GM19025 (cell line): ENCODE data around the gene HEBP1.

Source experiments
- ATAC-seq: cut with Tn5 transposase; IDR thresholded peaks from one replicate; pipeline ENCODE4 v1.9.1; 2021; ENCODE audit warnings: mild to moderate bottlenecking, low read depth, moderate library complexity; ENCODE audit not compliant: unreplicated experiment

Gene HEBP1

DNA sequence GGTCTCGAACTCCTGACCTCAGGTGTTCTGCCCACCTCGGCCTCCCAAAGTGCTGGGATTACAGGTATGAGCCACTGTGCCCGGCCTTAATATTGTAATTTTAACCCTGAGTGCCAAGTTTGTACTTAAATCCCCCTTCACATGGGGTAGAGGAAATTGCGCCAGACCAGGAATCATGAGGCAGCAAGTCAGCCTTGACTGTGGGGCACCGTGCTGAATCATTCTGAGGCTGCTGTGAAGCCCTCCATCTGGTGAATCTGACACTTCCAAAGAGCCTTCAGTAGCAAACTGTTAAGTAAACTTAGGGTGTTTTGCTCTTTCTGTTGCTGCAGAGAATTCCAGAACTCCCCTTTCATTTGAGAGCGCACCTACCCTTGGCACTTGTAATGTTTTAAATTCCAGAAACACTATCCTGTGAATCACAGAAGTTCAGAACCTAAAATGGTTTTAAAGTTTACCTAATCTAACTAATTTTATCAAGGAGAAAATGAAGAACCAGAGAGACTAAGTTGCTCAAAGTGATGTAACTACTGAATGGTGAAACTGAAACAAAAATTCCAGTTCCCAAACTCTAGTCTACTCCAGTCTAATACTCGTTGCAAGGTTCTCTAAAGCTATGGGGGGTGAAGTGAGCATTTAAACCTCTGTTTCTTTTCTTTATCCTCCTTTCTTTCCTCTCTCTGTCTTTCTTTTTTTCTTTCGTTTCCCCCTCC, 7.5 kb downstream of the HEBP1 start:
- ATAC-seq: no peak

- ATAC-seq: no peak
Observed at GRCh38 chr12:12990700-12991468, 9.2 kb downstream of the HEBP1 start.

GRCh38 chr12:12987421-12987820, 12.6 kb downstream of the HEBP1 start:
- ATAC-seq: no peak

- ATAC-seq: no peak
Observed at GRCh38 chr12:12986775-12987331, 13.2 kb downstream of the HEBP1 start.

DNA sequence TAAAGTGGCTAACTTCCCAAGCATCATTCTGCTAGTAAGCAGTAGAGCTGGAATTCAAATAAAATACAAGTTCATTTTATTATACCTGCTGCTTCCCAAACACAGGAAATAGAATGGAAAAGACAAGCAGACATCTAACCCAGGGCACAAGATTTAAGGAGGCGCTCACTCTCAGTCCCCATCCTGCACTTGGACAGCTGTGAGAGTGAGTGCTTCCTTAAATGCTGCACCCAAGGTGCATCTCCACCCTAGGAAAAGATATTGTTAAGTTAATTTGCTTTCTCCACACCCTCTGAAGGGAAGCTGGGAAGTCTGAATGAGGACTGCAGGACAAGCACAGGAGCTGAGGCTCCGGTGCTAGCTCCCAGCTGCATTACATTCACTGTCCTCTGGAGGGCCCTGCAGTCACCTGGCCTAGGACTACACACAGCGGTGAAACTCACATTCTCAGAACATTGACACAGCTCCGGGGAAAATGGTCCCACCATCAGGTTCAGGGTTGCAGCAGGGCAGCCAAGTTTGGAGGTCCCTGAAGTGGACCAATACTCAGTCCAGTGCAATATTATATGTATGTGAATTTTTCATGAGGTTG, 14.2 kb downstream of the HEBP1 start:
- ATAC-seq: no peak

DNA sequence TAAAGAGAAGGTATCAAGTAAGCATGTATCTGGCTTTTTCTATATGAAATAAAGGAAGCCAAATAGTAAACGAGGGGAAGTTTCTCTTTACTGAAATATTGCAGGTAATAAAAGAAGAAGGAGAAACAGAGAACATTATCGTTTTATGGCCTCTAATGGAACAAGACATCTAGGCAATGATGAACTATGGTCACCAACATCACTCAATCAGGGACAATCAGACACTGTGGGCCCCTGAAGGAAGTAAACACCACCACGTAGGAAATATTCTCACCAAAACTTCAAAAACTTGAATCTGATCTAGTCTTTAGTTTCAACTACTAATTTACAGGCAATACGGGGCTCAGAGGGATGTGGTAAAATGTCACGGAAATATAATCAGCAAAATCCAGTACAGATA, 15.9 kb downstream of the HEBP1 start:
- ATAC-seq: no peak

GRCh38 chr12:12983420-12984035, 16.5 kb downstream of the HEBP1 start:
- no peak for ATAC-seq

DNA sequence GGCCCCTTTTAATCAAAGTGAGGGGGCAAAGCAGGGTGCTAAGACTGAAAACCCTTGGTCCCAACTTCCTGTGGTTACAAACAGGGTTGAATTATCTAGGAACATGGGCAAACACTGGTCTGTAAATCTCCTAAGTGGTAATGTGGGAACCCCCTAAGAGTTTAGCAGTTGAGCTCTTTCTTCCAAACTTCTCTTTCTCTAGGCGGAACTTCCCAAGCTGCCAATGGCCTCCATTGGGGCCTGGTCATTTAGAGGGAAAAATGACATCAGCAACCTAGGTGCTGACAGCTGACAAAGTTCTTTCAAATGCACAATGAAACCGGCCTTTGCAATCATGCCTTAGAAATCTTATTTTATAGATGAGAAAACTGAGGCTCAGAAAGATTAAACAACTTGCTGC, 17.7 kb downstream of the HEBP1 start:
- no peak for ATAC-seq

DNA sequence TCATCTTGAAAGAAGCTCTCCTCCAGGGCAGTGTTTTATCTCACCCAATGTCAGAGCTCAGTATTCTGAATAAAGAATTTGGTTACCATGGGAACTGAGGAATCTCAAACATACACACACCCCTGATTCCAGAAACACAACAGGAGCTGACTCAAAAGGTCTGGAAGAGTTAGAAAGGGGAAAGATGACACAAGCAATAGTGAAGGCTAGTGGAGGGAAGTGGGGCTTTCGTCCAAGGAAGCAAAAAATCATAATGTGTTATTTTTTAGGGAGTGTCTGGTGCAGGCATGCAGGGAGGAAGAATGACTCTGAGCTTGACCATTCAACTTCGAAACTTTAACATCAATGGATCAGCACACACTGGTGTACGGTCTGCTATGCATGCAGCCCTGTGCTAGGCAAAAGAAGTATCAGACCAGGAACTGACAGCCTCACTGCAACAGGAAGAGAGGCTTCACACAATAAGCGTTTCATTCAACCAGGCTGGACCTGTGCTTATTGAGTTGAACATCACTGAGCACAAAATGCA, 20.3 kb downstream of the HEBP1 start:
- ATAC-seq: no peak

DNA sequence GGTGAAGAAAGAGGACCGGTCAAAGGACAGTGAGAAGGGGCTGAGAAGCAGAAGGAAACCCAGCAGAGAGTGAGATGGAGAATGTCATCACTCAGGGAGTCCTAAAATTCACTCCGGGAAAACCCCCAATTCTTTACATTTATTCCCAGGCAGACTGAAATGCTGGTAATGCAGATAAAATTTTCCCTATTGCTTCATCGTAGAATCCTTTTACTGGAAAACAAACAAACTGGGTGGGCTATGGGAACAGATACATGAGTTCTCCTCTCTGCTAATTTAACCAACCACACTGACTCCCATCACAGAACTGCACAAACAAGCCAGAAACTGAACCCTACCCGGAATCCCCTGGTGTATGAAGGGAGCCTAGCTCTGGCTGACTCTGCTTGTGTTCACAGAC, 20.9 kb downstream of the HEBP1 start:
- no peak for ATAC-seq

DNA sequence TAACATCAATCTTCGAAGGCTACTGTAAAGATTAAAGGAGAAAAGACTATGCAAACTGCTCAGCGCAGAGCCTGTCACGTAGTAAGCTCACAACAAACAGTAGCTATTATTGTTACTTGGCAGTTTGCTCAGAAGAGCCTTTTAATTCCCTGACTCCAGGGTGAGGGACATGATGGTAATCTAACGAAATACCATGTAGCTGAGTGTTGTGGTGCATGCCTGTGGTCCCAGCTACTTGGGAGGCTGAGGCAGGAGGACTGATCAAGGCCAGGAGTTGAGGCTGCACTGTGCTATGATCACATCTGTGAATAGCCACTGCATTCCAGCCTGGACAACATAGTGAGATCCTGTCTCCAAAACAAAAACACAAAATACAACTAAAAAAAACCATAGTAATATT, 22.8 kb downstream of the HEBP1 start:
- ATAC-seq: no peak

DNA sequence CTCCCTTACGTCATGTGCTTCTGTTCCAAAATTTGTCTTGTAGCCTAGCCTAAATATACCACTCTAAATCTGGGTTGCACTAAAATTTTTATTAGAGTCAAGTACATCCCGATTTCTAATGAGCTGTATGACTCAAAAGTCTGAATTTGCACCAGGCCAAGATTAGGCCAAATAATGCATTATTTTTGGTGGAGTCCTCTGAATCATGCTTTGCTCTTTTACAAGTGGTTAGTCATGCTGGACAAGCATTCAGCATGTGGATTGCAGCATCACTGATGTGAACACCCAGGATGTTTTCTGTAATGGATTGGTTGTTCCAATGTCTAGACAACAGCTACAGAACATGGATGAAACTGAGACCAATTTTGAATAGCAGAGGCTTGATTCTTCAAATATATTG, 23.7 kb downstream of the HEBP1 start:
- ATAC-seq: no peak

DNA sequence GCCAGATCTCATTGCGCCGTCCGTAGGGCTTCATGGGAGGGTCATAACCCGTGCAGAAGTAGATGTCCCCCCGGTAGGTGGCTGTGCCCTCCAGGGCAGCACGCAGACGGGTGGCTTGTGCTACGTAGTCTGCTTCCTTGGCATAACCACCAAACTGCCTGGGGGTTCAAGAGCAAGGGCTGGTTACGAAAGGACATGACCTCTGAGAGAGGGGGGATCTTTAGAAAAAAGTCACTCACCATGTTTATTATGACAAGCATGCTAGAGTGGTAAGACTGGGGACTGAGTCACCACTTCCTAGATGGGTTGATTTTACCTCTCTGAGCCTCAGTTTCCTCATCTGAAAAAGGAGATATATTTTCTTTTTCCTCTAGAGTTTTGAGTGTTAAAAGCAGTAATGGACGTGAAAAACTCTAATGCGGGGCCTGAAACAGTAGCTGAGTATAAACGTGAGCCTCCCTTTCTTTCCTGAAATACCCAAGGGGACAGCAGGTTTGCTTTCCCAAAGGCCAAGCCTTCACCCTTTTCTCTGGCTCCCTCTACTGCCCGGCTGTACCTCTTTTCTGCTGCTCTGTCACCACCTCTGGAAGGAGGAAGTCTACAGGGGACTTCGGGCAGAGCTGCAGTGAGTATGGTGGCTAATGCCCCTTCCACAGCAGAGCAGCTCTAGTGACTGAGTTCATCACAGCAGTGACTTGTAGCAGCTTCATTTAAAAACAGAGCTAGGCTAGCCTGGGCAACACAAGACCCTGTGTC, 24.6 kb downstream of the HEBP1 start:
- no peak for ATAC-seq

GRCh38 chr12:12974211-12974610, 25.9 kb downstream of the HEBP1 start:
- ATAC-seq: no peak

GRCh38 chr12:12973019-12973418, 27.0 kb downstream of the HEBP1 start:
- no peak for ATAC-seq

DNA sequence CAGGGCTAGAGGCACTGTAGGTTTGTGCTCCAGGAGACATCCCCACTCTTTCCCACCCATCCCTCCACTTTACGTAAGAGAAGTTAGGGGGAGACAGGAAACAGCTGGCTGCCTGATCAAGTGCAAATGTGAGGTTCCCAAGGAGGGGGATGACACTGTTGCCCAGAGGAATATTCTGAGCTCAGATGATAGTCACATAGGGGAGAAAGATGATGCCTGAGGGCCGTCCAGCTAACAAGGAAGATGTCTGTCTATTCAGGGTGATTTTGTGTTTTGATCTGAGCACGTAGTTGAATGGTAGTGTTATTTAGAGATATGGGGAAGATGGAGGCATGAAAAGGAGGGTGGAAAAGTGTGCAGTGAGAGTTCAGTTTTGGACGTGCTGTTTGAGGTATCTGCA, 34.2 kb downstream of the HEBP1 start:
- ATAC-seq: no peak

GRCh38 chr12:12964255-12964654, 35.8 kb downstream of the HEBP1 start:
- no peak for ATAC-seq

DNA sequence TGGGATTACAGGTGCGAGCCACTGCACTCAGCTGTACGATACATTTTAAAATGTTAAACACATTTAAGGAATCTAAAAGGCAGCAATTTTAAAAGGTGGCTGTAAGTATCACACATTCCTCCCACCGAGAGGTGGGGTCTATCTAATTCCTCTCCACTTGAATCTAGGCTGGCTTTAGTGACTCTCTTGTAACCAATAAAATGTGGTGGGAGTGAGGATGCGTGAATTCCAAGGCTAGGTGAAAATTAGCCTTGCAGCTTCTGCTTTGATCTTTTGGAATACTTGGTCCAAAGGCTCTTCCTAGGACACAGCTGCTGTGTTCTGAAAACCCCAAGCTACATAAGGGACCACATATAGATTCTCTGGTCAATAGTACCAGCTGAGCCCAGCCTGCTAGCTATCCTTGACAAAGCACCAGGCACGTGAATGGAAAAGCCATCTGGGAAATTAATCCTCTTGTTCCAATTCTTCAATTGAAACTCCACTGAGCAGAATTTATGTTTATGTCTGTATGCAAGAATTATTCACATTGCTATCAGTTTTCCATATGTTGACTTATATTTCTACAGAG, 39.3 kb downstream of the HEBP1 start:
- no peak for ATAC-seq

- no peak for ATAC-seq
Observed at GRCh38 chr12:12958886-12959285, 41.2 kb downstream of the HEBP1 start.
